Measurements from ENCODE around the gene PAK6.

DNA sequence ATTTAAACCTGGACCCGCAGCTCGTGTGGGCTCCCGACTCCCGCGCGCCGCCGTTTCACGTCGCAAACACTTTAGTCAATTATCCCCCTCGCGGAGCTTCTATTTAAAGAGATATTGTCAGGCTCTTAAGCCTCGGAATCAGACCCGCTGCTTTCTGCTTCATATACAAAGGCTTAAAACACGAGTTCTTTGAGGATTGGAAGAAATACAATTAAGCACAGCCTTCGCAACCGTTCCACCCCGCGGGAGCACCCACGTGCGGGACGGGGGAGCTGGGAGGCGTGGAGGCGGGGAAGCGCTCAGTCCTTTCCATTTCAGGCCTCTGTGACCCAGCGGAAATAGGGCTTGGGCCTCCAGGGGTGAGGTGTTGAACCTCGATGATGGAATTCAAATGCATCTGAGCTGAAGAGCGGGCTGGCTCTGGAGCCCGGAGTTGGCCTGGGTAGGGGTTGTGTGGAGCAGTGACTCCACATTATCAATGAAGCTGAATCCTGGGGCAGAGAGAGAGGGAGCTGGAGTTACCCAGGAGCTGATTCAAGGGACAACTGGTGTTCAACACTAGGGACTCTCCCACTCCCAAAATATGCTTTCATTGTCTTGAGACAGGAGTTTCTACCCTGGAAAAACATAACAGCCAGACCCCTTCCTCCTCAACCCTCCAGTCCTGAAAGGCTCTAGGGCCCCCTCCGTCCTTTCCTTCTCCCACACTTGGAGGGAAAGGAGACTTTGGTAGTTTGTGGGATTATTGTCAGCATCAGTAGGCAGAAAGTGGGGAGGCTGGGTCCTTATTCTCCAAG is 41.6 kb downstream of the PAK6 start:
- TF ChIP-seq CTCF (IDR thresholded peaks at IDR 0.05) (no peak), POLR2AphosphoS5 (IDR thresholded peaks at IDR 0.05; ENCODE audit: insufficient read depth in 1 of 2, low read depth in 1 of 2) (no peak)

All from vagina (tissue), 2 donors.